NCI-H82 treated with DMSO at 0.1 percent for 48 hours (cell line): ENCODE data around the gene PIK3CD.

Experiments used
- DNase-seq: peaks from one replicate; lab custom pipeline; 2025; ENCODE audit not compliant: unreplicated experiment; lab: John Stamatoyannopoulos, UW

PIK3CD gene

GRCh38 chr1:9764550-9764949 lies 113.0 kb downstream of the PIK3CD start:
- DNase-seq = no peak

- DNase-seq = no peak
Observed at GRCh38 chr1:9766759-9767442, 115.4 kb downstream of the PIK3CD start.

- DNase-seq = no peak
Observed at GRCh38 chr1:9767964-9768668, 116.6 kb downstream of the PIK3CD start.

GRCh38 chr1:9768983-9769382 lies 117.5 kb downstream of the PIK3CD start:
- DNase-seq = no peak

GRCh38 chr1:9770298-9770697 lies 118.8 kb downstream of the PIK3CD start:
- DNase-seq = no peak

- DNase-seq = no peak
Observed at GRCh38 chr1:9774712-9775679, 123.5 kb downstream of the PIK3CD start.

- no peak for DNase-seq
Observed at GRCh38 chr1:9776685-9777084, 125.2 kb downstream of the PIK3CD start.
